ENCODE data around the gene SYNE2.

Gene SYNE2

GRCh38 chr14:64061706-64062105 lies 208.9 kb downstream of the SYNE2 start:
- no peak for TF ChIP-seq CTCF (IDR thresholded peaks at IDR 0.05; ENCODE audit: low read depth, low read length)
- no peak overlapping the region for H3K4me3 ChIP-seq (ENCODE audit: low read depth, low read length)

- H3K4me3 ChIP-seq (ENCODE audit: low read depth, low read length): no peak overlapping the region
- no peak for TF ChIP-seq CTCF (IDR thresholded peaks at IDR 0.05; ENCODE audit: low read depth, low read length)
Observed at GRCh38 chr14:64062381-64063115, 209.7 kb downstream of the SYNE2 start.

- no peak overlapping the region for H3K4me3 ChIP-seq (ENCODE audit: low read depth, low read length)
Observed at GRCh38 chr14:64064447-64064846, 211.6 kb downstream of the SYNE2 start.

GRCh38 chr14:64069634-64070359 lies 217.0 kb downstream of the SYNE2 start:
- no peak for TF ChIP-seq CTCF (IDR thresholded peaks at IDR 0.05; ENCODE audit: low read depth, low read length)

More at GRCh38 chr14:64064447-64064846, 211.6 kb downstream of the SYNE2 start:
- TF ChIP-seq CTCF (IDR thresholded peaks at IDR 0.05; ENCODE audit: low read depth, low read length): no peak

GRCh38 chr14:64074961-64075612 lies 222.3 kb downstream of the SYNE2 start:
- no peak for TF ChIP-seq CTCF (IDR thresholded peaks at IDR 0.05; ENCODE audit: low read depth, low read length)
- H3K4me3 ChIP-seq (ENCODE audit: low read depth, low read length): no peak overlapping the region

More at GRCh38 chr14:64069634-64070359, 217.0 kb downstream of the SYNE2 start:
- H3K4me3 ChIP-seq (ENCODE audit: low read depth, low read length): no peak overlapping the region

- H3K4me3 ChIP-seq (ENCODE audit: low read depth, low read length): no peak overlapping the region
- no peak for TF ChIP-seq CTCF (IDR thresholded peaks at IDR 0.05; ENCODE audit: low read depth, low read length)
Observed at GRCh38 chr14:64075613-64076005, 222.8 kb downstream of the SYNE2 start.

GRCh38 chr14:64080452-64080851 lies 227.6 kb downstream of the SYNE2 start:
- TF ChIP-seq CTCF (IDR thresholded peaks at IDR 0.05; ENCODE audit: low read depth, low read length): no peak
- H3K4me3 ChIP-seq (ENCODE audit: low read depth, low read length): no peak overlapping the region

Data from WI38 (cell line).